DMS153 treated with DMSO at 0.1 percent for 48 hours (cell line): Measurements from ENCODE around the gene PROM1.

Source experiments
- DNase-seq: peaks from one replicate; lab custom pipeline; 2025; ENCODE audit not compliant: unreplicated experiment; lab: John Stamatoyannopoulos, UW

Gene PROM1

DNA sequence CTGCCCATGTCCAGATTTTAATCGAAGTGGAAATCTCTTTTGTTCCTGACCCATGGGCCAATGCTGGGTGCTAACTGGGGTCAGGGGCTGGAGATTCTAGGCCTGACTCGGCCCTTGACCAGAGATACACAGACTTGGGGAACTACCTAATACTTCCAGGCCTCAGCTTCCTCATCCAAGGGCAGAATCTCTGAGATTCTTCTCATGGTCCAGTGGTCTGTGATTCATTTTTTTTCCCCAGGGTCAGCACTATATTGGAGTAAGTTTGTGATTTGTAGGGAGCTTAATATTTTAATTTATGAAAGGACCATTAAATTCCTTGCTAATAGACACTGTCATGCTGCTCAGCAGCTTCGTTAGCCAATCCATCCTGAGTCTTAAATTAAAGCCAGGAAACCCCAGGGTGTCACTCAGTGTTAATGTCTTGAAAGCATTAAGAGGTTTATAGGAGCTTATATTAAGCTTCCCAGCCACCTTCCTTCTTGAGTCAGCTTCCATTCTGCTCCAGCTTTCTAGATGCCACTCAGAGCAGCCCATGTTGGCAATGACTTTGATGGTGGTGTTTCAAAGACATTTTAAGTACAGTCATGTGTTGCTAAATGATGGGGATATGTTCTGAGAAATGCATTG lies 27.0 kb upstream of the PROM1 start:
- no peak for DNase-seq

DNA sequence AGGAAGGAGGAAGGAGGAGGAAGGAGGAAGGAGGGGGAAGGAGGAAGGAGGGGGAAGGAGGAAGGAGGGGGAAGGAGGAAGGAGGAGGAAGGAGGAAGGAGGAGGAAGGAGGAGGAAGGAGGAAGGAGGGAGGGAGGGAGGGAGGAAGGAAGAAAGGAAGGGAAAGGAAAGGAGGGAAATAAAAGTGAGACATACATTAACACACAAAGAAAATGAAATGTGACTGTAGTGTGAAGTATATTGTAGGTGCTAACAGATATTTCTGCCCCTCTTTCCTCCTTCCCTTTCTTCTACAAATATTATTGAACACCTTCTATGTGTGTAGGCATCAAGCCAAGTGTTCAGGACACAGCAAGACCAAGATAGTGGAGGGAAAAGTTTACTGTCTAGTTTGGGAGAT lies 26.4 kb upstream of the PROM1 start:
- DNase-seq, result no peak

DNA sequence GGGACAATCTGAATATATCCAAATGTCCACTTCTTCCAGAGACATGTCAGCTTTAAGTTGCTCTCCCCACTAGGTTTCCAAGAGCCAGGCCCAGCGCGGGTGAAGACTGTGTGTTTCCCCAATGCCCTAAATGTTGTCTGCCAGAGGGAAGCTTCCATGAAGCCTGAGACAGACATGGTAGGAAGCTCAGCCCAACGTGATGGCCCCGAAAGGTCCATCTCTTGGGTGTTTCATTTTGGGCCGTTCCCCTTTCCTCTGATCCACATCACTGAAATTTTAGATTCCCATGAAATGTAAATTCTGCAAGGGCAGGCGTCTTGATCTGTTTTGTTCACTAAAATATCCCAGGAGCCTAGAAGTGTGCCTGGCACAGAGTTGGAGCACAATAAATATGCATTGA lies 25.4 kb upstream of the PROM1 start:
- no peak for DNase-seq

DNA sequence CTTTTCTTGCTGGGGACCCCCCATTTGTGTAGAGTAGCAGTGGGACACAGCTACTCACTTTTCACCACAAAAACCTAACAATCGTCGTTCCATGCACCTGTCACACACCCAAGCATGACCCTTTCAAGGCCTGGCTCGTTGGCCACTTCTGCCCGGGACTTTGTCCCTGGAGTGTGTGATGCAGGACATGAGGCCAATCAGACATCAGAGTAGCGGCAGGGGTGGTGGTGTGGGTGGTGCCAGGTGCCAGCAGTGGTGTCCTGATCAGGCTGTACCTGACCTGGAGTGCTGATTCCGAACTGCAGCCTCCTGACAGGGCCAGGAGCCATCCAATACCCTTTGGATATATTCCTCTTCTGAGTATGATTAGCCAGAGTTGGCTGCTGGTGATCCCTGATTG lies 23.1 kb upstream of the PROM1 start:
- no peak for DNase-seq

DNA sequence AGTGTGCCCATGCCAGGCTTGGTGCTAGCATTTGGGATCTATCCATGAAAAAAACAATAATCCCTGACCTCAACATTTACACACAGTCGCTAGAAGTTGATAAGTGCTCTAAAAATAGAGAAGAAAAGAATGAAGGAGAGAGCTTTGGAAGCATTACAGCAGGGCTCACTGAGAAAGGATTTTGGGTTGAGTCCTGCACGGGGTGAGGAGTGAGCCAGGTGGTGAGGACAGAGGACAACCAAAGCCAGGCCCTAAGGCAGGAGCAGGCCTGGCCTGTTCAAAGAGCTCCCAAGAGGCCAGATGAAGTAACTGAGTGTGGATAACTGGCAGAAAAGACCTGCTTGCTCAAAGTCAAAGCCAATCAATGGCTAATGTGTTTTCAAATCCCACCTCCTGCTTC lies 20.7 kb upstream of the PROM1 start:
- no peak for DNase-seq

DNA sequence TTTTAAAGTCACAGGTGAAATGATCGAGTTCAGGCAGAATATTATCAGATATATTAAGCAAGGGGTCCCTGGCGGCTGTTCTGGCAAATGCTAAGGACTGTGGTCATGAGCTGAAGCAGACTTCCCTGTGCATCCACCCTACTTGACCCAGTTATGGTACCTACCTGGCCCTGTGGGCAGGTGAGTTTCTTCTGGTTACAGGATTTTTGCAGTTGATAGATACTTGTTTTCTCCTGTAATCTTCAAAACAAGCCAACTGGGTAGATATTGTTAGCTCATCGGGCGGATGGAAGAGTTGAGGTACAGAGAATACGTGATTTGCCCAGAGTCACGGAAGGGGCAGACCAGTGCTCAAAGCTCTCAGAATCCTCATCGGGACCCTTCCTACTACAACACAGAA lies 18.5 kb upstream of the PROM1 start:
- no peak for DNase-seq

DNA sequence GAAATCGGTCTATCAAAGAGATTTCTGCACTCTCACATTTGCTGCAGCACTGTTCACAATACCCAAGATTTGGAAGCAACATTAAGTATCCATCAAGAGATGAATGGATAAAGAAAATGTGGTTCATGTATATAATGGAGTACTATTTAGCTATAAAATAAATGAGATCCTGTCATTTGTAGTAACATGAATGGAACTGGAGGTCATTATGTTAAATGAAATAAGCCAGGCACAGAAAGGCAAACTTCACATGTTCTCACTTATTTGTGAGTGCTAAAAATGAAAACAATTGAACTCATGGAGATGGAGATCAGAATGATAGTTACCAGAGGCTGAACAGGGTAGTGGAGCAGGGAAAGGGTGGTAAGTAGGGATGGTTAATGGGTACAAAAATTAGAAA lies 17.0 kb upstream of the PROM1 start:
- no peak for DNase-seq

DNA sequence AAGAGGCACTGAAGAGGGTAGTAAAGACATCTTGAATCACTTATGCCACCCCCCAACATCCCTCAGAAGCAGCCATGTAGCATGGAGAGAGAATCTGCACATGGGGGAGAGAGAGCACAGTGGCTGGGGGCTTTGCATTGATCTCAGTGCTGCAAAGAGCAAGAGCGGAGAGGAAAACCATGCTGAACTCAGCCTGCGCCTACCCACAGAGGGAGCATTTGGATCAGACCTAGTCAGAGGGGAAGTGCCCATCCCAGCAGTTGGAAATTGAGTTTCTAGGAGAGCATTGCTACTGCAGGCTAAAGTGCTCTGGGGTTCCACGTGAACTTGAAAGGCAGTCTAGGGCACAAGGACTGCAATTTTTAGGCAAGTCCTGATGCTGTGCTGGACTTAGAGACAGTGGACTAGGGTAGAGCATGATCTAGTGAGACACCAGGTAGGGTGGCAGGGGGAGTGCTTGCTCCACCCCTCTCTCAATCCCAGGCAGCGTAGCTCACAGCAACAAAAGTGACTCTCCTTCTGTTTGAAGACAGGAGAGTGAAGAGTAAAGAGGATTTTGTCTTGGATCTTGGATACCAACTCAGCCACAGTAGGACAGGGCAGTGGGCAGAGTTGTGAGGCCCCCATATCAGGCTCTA lies 9.0 kb upstream of the PROM1 start:
- DNase-seq, result no peak

DNA sequence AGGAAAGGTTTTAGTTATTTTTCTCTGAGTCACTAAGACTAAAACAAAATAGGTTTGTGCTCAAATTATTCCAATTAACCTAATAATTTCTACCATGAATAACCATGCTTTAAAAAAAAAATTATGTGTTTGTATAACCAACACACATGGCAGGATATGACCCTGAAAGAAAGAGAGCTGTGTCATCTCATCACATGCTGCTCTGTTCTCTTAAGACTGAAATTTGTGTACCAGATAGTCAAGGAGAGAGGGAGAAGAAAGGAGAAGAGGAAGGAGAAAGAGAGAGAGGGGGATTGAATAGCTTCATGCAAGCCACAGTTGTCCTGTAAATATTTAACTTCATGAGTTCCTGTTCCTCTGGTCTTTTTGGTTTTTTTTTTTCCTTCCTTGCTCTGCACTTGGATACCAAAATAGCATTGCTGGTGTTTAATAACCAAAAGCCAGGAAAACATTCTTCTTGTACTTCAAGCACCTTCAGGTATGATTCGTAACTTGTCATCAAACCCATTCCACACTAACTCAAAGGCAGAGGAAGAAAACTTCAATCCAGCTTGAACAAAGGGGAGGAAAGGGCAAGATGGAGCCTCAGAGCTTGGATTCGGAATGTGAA lies 6.4 kb upstream of the PROM1 start:
- DNase-seq, result no peak

DNA sequence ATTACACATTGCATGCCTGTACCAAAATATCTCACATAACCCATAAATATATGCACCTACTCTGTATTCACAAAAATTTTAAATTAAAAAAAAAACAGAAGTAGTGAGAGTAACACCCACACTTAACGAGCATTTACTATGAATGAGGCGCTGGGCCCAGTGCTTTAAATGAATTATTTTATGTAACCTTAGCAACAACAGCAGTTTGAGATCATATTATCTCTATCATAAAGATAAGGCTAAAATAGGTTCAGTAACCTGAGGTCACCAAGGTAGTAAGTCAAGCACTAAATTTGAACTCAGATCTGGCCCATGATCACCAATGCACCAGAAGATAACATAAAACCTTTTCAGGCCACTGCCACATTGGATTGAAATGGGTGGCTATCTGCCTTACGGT lies 5.3 kb upstream of the PROM1 start:
- DNase-seq, result no peak

DNA sequence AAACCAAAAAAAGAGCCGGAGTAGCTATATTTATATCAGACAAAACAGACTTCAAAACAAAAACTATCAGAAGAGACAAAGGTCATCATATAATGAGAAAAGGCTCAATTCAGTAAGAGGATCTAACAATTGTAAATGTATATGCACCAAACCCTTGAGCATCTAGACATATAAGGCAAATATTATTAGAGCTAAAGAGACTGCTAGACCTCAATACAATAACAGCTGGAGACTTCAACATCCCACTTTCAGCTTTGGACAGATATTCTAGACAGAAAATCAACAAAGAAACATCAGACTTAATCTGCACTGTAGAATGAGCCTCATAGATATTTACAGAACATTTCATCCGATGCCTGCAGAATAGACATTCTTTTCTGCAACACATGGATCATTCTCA lies 4.8 kb upstream of the PROM1 start:
- DNase-seq, result no peak

DNA sequence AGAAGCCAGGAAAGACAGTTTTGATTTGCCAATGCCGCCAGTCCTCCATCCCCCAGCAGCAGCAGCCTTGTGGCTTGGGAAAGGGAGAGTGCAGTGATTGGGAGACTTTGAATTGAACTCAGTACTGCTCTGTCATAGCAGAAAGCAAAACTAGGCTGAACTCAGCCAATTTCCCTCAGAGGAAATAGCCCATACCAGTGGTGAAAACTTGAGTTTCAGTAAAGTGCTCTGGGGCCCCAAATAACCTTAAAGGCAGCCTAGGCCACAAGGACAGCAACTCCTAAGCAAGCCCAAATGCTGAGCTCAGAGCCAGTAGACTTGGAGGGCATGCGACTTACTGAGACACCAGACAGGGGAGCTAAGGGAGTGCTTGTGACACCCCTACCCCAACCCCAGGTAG lies 2.0 kb upstream of the PROM1 start:
- DNase-seq, result no peak

DNA sequence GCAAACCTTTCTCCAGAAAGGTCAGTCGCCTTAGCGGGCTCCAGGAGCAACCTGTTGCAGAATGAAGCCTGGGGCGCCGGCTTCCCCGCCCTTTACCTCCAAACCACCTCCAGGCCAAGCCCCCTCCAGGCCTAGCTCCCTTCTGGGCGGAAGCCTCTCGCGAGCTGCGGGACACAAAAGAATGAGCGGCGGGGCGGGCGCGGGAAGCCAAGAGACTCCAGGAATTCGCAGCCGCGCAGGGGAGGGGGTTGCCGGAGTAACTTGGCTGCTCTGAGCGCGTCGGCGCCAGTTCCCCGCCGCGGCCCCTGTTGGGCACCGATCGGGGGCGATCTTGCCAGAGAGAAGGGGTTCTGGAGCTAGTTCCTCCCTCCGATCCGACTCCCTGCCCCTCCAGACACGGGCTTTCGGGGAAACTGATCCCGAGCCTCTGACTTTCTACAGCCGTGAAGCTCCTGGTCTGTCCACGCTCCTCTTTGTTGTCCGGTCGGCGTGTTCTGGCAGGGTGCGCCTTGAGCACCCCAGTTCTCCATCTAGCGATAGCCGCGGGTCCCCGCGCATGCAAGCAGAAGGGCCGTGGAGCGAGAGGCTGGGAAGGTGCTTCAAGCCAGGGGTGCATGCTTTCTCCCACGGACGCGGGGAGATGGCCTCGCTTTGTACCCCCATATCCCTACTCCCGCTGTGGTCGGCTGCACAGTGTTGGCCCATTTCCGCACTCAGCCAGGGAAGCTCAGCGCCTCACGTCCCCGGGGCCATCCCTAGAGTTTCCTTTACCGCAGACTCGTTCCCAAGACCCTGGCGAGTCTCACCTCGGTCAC lies 1.2 kb downstream of the PROM1 start:
- no peak for DNase-seq

DNA sequence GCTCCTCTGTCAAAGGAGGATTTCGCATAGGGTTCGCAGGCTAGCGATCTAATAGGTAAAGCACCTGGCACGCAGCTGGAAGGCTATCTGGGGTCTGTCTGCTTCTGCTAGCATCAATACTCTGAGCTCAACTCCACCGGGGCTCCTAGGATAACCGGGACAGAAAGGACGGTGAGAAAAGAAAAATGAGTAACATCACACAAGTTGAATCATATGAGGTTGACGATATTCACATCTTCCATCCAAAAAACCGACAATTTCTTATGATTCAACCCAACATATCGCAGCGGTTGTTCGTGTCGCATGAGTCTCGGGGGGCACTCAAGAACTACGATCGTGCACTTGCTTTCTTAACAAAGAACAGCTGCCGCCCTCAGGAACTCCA lies 1.8 kb downstream of the PROM1 start:
- no peak for DNase-seq

DNA sequence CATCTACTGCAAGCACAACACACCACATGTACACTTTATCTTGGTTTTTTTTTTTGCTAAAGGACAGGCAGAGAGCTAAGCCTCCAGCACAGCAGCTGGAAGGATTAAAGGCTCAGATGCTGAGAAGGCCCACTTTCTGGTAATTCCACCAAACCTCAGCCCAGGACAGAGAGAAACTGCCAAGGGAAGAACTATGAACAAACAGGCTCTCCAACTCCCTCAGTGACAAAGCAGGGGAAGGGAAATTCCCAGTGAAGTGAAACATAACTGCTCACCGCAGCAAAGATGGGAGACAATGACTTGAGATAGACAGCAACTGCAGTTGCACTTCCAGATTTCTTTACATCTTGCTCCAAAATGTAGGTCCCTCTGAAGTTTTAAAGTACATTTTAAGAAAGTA lies 4.8 kb downstream of the PROM1 start:
- no peak for DNase-seq

DNA sequence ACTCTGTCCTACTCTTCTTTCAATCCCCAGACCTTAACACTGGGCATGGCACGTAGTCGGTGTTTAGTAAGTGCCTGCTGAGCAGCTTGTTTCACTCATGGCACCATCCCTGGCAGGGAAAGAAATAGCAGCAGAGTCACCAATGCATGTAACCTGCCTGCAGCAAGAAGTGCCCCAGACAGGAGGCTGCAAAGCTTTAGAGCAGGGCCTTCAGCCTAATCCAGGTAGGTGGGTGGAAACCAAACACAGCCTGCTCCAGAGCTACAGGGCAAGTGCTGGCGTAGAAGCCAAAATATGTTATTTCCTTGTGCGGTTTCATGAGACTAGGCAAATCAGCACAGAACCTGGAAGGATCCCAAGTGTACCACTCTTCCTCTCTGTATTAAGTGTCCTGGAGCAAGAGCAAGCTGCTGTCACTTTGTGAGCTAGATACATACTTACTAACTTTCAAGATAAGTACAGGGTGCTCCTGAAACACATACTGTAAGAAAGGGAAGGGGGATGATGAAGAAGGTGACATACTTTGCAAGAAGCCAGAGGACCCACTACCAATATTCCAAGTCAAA lies 5.5 kb downstream of the PROM1 start:
- DNase-seq, result no peak

DNA sequence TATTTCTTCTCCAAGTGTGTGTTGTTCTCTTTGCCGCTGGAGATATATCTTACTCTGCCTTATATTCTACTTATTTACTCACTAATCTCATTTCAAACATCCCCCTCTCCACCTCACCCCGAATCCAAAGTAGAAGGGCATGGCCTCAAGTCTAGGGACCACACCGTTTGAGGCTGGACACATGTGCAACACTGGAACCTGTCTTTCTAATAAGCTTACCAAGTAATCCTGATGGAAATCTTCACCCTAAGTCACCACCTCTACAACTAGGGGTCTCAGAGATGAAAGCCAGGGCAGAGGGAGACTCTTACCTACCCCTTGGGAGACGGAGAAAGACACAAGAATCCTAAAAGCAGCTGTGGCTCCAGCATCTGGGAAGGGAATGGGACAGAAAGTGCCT lies 6.0 kb downstream of the PROM1 start:
- DNase-seq, result no peak

DNA sequence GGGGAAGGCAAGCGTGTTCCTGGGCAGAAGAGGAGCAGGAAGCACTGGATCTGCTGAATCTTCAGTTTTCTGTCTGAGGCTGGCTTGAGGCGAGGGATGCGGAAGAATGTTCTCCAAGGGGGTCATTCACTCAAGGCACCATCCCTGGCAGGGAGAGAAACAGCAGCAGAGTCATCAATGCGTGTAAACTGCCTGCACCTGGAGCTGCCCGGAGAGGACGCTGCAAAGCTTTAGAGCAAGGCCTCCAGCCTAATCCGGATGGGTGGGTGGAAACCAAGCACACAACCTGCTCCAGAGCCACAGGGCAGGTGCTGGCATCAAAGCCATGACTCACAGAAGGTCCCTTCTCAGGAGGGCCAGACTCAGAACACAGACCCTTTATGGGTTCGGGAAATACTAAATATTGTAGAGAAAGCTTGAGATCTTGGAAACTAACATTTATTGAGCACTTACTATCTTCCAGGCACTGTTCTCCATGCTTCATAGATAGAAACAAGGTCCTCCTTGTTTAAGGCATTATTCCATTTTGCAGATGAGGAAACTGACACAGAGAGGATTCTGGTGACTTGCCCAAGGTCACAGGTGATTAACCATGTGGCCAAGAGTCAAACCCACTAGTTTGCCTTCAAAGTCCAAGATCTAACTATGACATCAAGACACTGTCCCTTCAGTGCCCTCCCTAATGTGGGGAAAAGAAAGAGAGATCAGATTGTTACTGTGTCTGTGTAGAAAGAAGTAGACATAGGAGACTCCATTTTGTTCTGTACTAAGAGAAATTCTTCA lies 7.7 kb downstream of the PROM1 start:
- no peak for DNase-seq

DNA sequence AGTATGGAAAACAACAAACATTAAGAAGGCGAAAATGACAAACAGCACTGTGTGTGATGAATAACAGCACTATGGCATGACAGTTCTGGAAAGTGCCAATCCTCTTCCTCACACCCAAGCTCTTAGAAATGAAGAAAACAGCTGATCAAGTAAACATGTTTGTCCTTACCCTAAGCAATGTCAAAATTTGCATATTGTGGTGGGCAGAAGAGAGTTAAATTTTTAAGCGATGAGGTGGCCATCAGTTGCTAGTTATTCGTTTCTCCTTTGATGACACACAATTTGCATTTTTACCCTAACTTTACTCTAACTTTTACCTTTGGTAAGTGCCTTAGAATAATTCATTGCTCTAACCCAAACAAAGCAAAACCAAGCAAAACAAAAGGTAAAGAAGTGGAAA lies 8.8 kb downstream of the PROM1 start:
- DNase-seq, result no peak

DNA sequence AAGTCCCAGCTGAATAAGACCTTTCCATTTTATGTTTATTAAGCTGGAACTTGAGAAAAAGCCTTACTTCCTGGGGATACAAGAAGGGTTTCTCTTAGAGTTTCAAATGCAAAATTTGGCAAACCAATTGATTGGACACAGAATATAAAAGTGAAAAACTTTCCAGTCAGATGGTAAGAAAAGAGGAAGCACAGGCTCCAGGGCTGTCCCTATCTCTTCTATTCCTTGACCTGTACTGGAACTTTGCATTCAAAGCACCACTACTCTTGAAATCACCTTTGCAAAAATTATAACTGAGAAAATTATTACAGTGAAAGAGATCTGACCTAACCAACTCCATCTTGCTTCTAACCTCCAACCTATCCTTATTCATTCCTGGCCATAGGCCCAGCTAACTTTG lies 11.7 kb downstream of the PROM1 start:
- DNase-seq, result no peak

DNA sequence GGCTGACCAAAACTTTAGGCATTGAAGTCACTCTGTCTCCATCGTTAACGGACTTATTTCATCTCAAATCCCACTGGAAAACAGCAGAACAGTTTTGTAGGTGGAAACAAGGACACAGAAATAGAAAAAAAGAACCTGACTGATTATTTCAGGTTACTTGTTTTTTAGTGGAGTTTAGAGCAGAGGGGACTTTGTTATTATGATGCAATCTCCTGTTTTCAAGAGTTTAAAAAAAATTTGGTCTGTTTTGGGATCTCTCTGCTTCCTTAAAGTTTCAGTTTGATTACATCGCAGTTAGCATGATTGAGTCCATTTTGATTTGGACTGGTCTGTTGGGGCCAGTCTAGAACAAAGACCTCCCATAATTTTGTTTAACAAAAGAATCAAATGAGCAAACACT lies 13.6 kb downstream of the PROM1 start:
- DNase-seq, result no peak
